K562 (cell line): ENCODE measurements around the gene SLC25A44. TPM values are rescaled to one million over a fixed set of nuclear protein-coding genes. Genes with fewer than 3 reads are reported as not detected.

ENCODE experiments used
- EP400 ChIP-seq: fragments of 450-650 bp; IDR thresholded peaks from 2 replicates; pipeline ENCODE4 v1.6.1; 2017; ENCODE audit warnings: antibody characterized with exemption, mild to moderate bottlenecking, moderate library complexity
- EZH2 ChIP-seq: IDR thresholded peaks from 2 replicates; pipeline ENCODE4 v1.6.1; 2012; ENCODE audit warnings: low read depth, mild to moderate bottlenecking, inconsistent platforms, low read length, borderline replicate concordance
- GATAD2B ChIP-seq: fragments of 450-650 bp; IDR thresholded peaks from 2 replicates; pipeline ENCODE4 v1.6.1; 2017; ENCODE audit warnings: mild to moderate bottlenecking, borderline replicate concordance
- NR0B1 ChIP-seq: fragments of 450-650 bp; IDR thresholded peaks from one replicate; pipeline ENCODE4 v1.6.1; 2018; ENCODE audit warnings: mild to moderate bottlenecking, moderate library complexity; ENCODE audit not compliant: partially characterized antibody
- NR2C2 ChIP-seq, 2 experiments: fragments of 200-800 bp in 1 of 2; sonication (Bioruptor generic) in 1 of 2; sonication (generic) in 1 of 2; formaldehyde crosslinking in 1 of 2; IDR thresholded peaks; 2 replicates each; pipeline versions ENCODE4 v1.6.1 to v1.8.0; 2016 to 2022; ENCODE audit warnings: mild to moderate bottlenecking in 1 of 2, missing compliant biosample characterization in 1 of 2, missing genetic modification characterization in 1 of 2, missing genetic modification reagents in 1 of 2
- NRF1 ChIP-seq, 2 experiments: fragments of 450-650 bp; IDR thresholded peaks in 1 of 2; conservative IDR thresholded peaks in 1 of 2; 2 replicates each; pipeline ENCODE4 v1.6.1; 2014; ENCODE audit warnings: mild to moderate bottlenecking in 2 of 2
- SAFB ChIP-seq: fragments of 200-400 bp; formaldehyde crosslinking; IDR thresholded peaks from 2 replicates; pipeline ENCODE4 v1.6.1; 2017; ENCODE audit warnings: low read depth, low read length, borderline replicate concordance
- SNRNP70 ChIP-seq: fragments of 200-400 bp; formaldehyde crosslinking; optimal IDR thresholded peaks from 2 replicates; pipeline ENCODE3; 2017; ENCODE audit warnings: low read depth, low read length
- SRSF3 ChIP-seq: fragments of 200-400 bp; formaldehyde crosslinking; IDR thresholded peaks from 2 replicates; pipeline ENCODE4 v1.6.1; 2016; ENCODE audit warnings: mild to moderate bottlenecking, low read length, moderate library complexity; ENCODE audit not compliant: insufficient read depth
- SRSF7 ChIP-seq: fragments of 200-400 bp; formaldehyde crosslinking; optimal IDR thresholded peaks from 2 replicates; pipeline ENCODE3; 2017; ENCODE audit warnings: mild to moderate bottlenecking, low read depth, low read length
- STAT5B ChIP-seq: fragments of 250-450 bp; sonication (Bioruptor Pico); IDR thresholded peaks from 2 replicates; pipeline ENCODE4 v1.8.0; 2021; ENCODE audit warnings: mild to moderate bottlenecking, inconsistent platforms
- TCF3 ChIP-seq: sonication (generic); formaldehyde crosslinking; IDR thresholded peaks from 2 replicates; pipeline ENCODE4 v1.4.0; 2020; ENCODE audit warnings: mild to moderate bottlenecking, missing genetic modification reagents
- ZBTB33 ChIP-seq: sonication (generic); formaldehyde crosslinking; IDR thresholded peaks from 2 replicates; pipeline ENCODE4 v1.8.1; 2023; ENCODE audit warnings: mild to moderate bottlenecking, missing genetic modification reagents
- ZNF175 ChIP-seq: fragments of 200-800 bp; sonication (Bioruptor generic); IDR thresholded peaks from 2 replicates; pipeline ENCODE4 v1.6.1; 2016; ENCODE audit warnings: low read depth, mild to moderate bottlenecking, missing genetic modification characterization, missing compliant biosample characterization
- ZNF318 ChIP-seq, 2 experiments: fragments of 450-650 bp; IDR thresholded peaks; 2 replicates each; pipeline ENCODE4 v1.6.1; 2016; ENCODE audit warnings: mild to moderate bottlenecking in 2 of 2, borderline replicate concordance in 1 of 2, low read depth in 1 of 2, moderate library complexity in 1 of 2
- polyA plus RNA-seq, 8 experiments: library from polyadenylated mRNA; depleted of rRNA in 4 of 8; stranded (reverse) in 5 of 8; unstranded in 3 of 8; fragments of >200 nt; fragmentation: Nextera tagmentation in 2 of 8; fragmentation: Illumina TruSeq in 1 of 8; extraction: Ambion mirVana in 2 of 8; extraction: Trizol in 1 of 8; gene quantifications; 2 replicates each; pipeline versions ENCODE4 v1.2.1 to v1.2.3, GENCODE V29; 2011 to 2014; ENCODE audit warnings: inconsistent platforms in 1 of 8, missing spikeins in 1 of 8
- total RNA-seq, 7 experiments: library from RNA; depleted of rRNA in 6 of 7; stranded (reverse); fragments of >200 nt in 6 of 7; fragmentation: Illumina TruSeq in 2 of 7; extraction: Trizol in 2 of 7; gene quantifications; 2 replicates each; pipeline versions ENCODE4 v1.2.1 to v1.2.3, GENCODE V29; 2011 to 2021; ENCODE audit warnings: low replicate concordance in 1 of 7

The SLC25A44 gene
- total and polyA plus RNA-seq, 9 of the 15 experiments (the other 6 are each of a cell fraction or from before 2014, with no cell fraction given): 4.4 to 22.8 (median 12.5) TPM

DNA sequence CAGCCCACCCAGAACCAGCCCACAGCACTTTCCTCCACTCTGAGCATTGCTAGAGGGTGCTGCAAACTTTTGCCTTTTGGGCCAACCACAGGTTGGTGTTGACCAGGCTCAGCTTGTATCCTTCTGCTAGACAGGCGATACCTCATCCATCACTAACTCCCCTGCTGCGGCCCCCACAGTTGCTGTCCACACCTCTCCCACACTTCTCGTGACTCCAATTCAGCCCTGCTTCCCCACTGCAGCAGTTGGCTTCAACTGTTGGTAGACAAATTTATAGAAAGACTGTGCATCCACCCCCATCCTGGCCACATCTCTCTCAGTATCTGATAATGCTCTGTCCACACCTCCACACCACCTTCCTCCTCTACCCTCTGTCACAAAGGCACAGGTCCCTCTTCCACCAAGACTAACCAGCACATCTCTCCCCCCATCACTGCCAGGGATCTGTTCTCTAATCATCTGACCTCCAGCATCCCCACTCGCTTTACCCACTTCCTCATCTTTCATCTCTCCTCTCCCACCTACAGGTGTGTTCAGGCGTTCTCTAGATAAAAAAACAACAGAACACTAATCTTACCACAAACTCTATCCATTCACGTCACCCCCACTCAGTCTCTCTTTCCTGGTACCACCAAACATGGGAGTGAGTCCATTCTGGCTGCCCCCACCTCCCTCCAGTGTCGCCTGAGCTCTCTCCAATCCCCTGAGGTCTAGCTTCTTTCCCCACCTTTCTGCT is 15.8 kb upstream of the SLC25A44 start (continued):
- TF ChIP-seq SRSF7: no peak
- no peak for TF ChIP-seq SAFB
- peak; percentile 77 for TF ChIP-seq TCF3 (CRISPR knock-in tag)
- no peak for TF ChIP-seq SRSF3
- no peak for TF ChIP-seq ZNF175
- TF ChIP-seq ZNF318 (IDR thresholded peaks at IDR 0.05; ENCODE audit: borderline replicate concordance in 1 of 2, low read depth in 1 of 2): no peak
- TF ChIP-seq ZBTB33 (CRISPR knock-in tag): no peak
- TF ChIP-seq EP400: no peak
- no peak for TF ChIP-seq STAT5B
- no peak for TF ChIP-seq NR0B1
- TF ChIP-seq NR2C2 (CRISPR knock-in tag; IDR thresholded peaks at IDR 0.05): no peak
- no peak for TF ChIP-seq NR2C2 (tag; IDR thresholded peaks at IDR 0.05)
- no peak for TF ChIP-seq EZH2
- no peak for TF ChIP-seq GATAD2B
- TF ChIP-seq NRF1 (conservative IDR thresholded peaks at IDR 0.05 in 1 of 2, IDR thresholded peaks at IDR 0.05 in 1 of 2): no peak
- no peak for TF ChIP-seq SNRNP70
